GM23338 (cell line): ENCODE measurements around the gene ZNF230. TPM values are rescaled to one million over a fixed set of nuclear protein-coding genes. Genes with fewer than 3 reads are reported as not detected.

ENCODE experiments used
- ATAC-seq: fragments of 200-7000 bp; cut with Tn5 transposase; 3 replicates; pipeline ENCODE4 v1.9.1; 2020
- DNase-seq: peaks from one replicate; pipeline ENCODE4 v3.0.0-alpha.2; 2015; ENCODE audit warnings: low spot score
- H2AFZ ChIP-seq: fragments of 200-600 bp; sonication (generic); 2 replicates; pipeline ENCODE4 v1.8.0; 2016; ENCODE audit warnings: antibody characterized with exemption, mild to moderate bottlenecking, moderate library complexity
- H3F3A ChIP-seq: fragments of 200-600 bp; sonication (generic); replicated peaks from 2 replicates; pipeline ENCODE4 v1.8.0; 2017; ENCODE audit warnings: antibody characterized with exemption, mixed run types, low read depth
- H3K27ac ChIP-seq: fragments of 200-600 bp; sonication (generic); 2 replicates; pipeline ENCODE4 v1.6.1; 2016; ENCODE audit warnings: low read depth
- H3K27me3 ChIP-seq: fragments of 200-600 bp; sonication (generic); 2 replicates; pipeline ENCODE4 v1.8.0; 2016; ENCODE audit warnings: mild to moderate bottlenecking, mixed run types, moderate library complexity; ENCODE audit not compliant: insufficient read depth
- H3K36me3 ChIP-seq: fragments of 200-600 bp; sonication (generic); 2 replicates; pipeline ENCODE4 v1.8.0; 2016; ENCODE audit warnings: mild to moderate bottlenecking; ENCODE audit not compliant: insufficient read depth
- H3K4me1 ChIP-seq: fragments of 200-600 bp; sonication (generic); 2 replicates; pipeline ENCODE4 v1.8.0; 2016; ENCODE audit warnings: mild to moderate bottlenecking, moderate library complexity; ENCODE audit not compliant: insufficient read depth
- H3K4me2 ChIP-seq: fragments of 200-600 bp; sonication (generic); 2 replicates; pipeline ENCODE4 v1.7.1; 2017; ENCODE audit warnings: mixed run types
- H3K4me3 ChIP-seq: fragments of 200-600 bp; sonication (generic); 2 replicates; pipeline ENCODE4 v1.6.1; 2016; ENCODE audit warnings: mixed run types
- H3K79me2 ChIP-seq: fragments of 200-600 bp; sonication (generic); replicated peaks from 2 replicates; pipeline ENCODE4 v1.8.0; 2017; ENCODE audit warnings: mild to moderate bottlenecking; ENCODE audit not compliant: insufficient read depth
- H3K9me2 ChIP-seq: fragments of 200-600 bp; sonication (generic); 2 replicates; pipeline ENCODE4 v1.8.0; 2017; ENCODE audit not compliant: insufficient read depth
- H4K20me1 ChIP-seq: fragments of 200-600 bp; sonication (generic); replicated peaks from 2 replicates; pipeline ENCODE4 v1.8.0; 2017; ENCODE audit warnings: mild to moderate bottlenecking; ENCODE audit not compliant: insufficient read depth
- H3K27ac Mint-ChIP-seq: 2 replicates; pipeline ENCODE4 v1.8.0; 2020; ENCODE audit warnings: inconsistent platforms, mild to moderate bottlenecking, moderate library complexity, mixed read lengths
- H3K27me3 Mint-ChIP-seq: 3 replicates; pipeline ENCODE4 v1.8.0; 2022; ENCODE audit warnings: low read depth, mild to moderate bottlenecking, moderate library complexity, mixed read lengths, inconsistent platforms; ENCODE audit not compliant: insufficient read depth, poor library complexity
- H3K36me3 Mint-ChIP-seq: 3 replicates; pipeline ENCODE4 v1.8.0; 2021; ENCODE audit warnings: low read depth, mild to moderate bottlenecking, inconsistent platforms, moderate library complexity, mixed read lengths
- H3K4me1 Mint-ChIP-seq: 3 replicates; pipeline ENCODE4 v1.8.0; 2020; ENCODE audit warnings: mild to moderate bottlenecking, inconsistent platforms, mixed read lengths
- H3K4me3 Mint-ChIP-seq: 3 replicates; pipeline ENCODE4 v1.8.0; 2021; ENCODE audit warnings: moderate library complexity, mild to moderate bottlenecking, inconsistent platforms, mixed read lengths
- H3K9me3 Mint-ChIP-seq: 3 replicates; pipeline ENCODE4 v1.8.0; 2020; ENCODE audit warnings: moderate library complexity, mild to moderate bottlenecking, inconsistent platforms, mixed read lengths
- CREB1 ChIP-seq: fragments of 250-450 bp; sonication (Bioruptor Pico); IDR thresholded peaks from 2 replicates; pipeline ENCODE4 v1.5.0; 2020; ENCODE audit warnings: low read depth, mild to moderate bottlenecking, moderate library complexity
- EZH2 ChIP-seq: fragments of 200-600 bp; sonication (generic); IDR thresholded peaks from one replicate; pipeline ENCODE4 v1.8.0; 2017; ENCODE audit warnings: antibody characterized with exemption, mild to moderate bottlenecking, low read depth; ENCODE audit not compliant: unreplicated experiment
- EZH2phosphoT487 ChIP-seq: fragments of 200-600 bp; sonication (generic); IDR thresholded peaks from one replicate; pipeline ENCODE4 v1.8.1; 2018; ENCODE audit warnings: antibody characterized with exemption; ENCODE audit not compliant: unreplicated experiment
- JUNB ChIP-seq: IDR thresholded peaks from one replicate; pipeline ENCODE4 v1.6.1; 2016; ENCODE audit warnings: antibody characterized with exemption; ENCODE audit not compliant: unreplicated experiment
- NANOG ChIP-seq: IDR thresholded peaks from 2 replicates; pipeline ENCODE4 v1.6.1; 2016; ENCODE audit warnings: antibody characterized with exemption, borderline replicate concordance
- POLR2AphosphoS5 ChIP-seq: IDR thresholded peaks from 2 replicates; pipeline ENCODE4 v1.6.1; 2016; ENCODE audit warnings: antibody characterized with exemption, low read depth
- STAT1 ChIP-seq: IDR thresholded peaks from one replicate; pipeline ENCODE4 v1.6.1; 2016; ENCODE audit warnings: antibody characterized with exemption; ENCODE audit not compliant: unreplicated experiment
- ZNF114 ChIP-seq: fragments of 250-450 bp; sonication (Bioruptor Pico); IDR thresholded peaks from 2 replicates; pipeline ENCODE4 v1.5.0; 2020; ENCODE audit warnings: mild to moderate bottlenecking, moderate library complexity
- ZNF331 ChIP-seq: fragments of 250-450 bp; sonication (Bioruptor Pico); IDR thresholded peaks from 2 replicates; pipeline ENCODE4 v1.5.0; 2020; ENCODE audit warnings: low read depth, mild to moderate bottlenecking, moderate library complexity
- polyA plus RNA-seq: library from polyadenylated mRNA; unstranded; fragments of >200 nt; fragmentation: Nextera tagmentation; extraction: Ambion mirVana; gene quantifications from 2 replicates; pipeline ENCODE4 v1.2.1, GENCODE V29; 2016
- total RNA-seq: library from RNA; depleted of rRNA; stranded (reverse); fragments of >200 nt; shearing (Covaris generic); gene quantifications from 2 replicates; pipeline ENCODE4 v1.2.3, GENCODE V29; 2014
- TF ChIP-seq, protein P1 (sequence below): fragments of 250-450 bp; sonication (Bioruptor Pico); IDR thresholded peaks from 2 replicates; pipeline ENCODE4 v1.5.0; 2020; ENCODE audit warnings: mild to moderate bottlenecking, moderate library complexity
- TF ChIP-seq, protein P2 (sequence below): IDR thresholded peaks from 2 replicates; pipeline ENCODE4 v1.6.1; 2016; ENCODE audit warnings: antibody characterized with exemption
- TF ChIP-seq, protein P3 (sequence below), 2 experiments: fragments of 200-600 bp in 1 of 2; sonication (generic) in 1 of 2; conservative IDR thresholded peaks; 2 replicates each; pipeline versions ENCODE4 v1.5.1 to v1.6.1; 2016 to 2017; ENCODE audit warnings: antibody characterized with exemption in 2 of 2, low read depth in 2 of 2, mild to moderate bottlenecking in 2 of 2, moderate library complexity in 1 of 2
- TF ChIP-seq, protein P4 (sequence below): IDR thresholded peaks from one replicate; pipeline ENCODE4 v1.6.1; 2018; ENCODE audit warnings: antibody characterized with exemption; ENCODE audit not compliant: unreplicated experiment

ZNF230 gene
- total and polyA plus RNA-seq, 2 experiments from 2014 or later, result 1.8 to 2.2 TPM

DNA sequence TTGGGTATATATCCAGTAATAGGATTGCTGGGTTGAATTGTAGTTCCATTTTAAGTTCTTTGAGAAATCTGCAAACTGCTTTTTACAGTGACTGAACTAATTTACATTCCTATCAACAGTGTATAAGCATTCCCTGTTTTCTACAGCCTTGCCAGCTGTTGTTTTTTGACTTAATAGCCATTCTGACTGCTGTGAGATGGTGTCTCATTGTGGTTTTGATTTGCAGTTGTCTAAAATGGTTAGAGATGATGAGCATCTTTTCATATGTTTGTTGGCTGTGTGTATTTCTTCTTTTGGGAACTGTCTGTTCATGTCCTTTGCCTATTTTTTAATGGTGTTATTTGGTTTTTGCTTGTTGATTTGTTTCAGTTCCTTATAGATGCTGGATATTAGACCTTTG, 18.5 kb downstream of the ZNF230 start:
- H3K9me2 ChIP-seq, result 0 out of 2 replicates have a peak, but pooled peaks cover 6% of the 10 kb centered on the region
- H2AFZ ChIP-seq, result no peak overlapping the region
- no peaks in the 10 kb centered on the region for H3F3A ChIP-seq
- DNase-seq, result no peak
- H3K4me3 ChIP-seq, result no peak overlapping the region
- peaks cover 6% of the 10 kb centered on the region; the same call in 2 of the 3 replicates for H3K4me1 Mint-ChIP-seq
- H3K27me3 Mint-ChIP-seq, result peaks cover 10% of the 10 kb centered on the region
- no peak overlapping the region for H3K27ac ChIP-seq
- ATAC-seq, result no peak
- no peak overlapping the region for H3K27ac Mint-ChIP-seq
- no peaks in the 10 kb centered on the region; the same call in 2 of the 3 replicates for H3K36me3 Mint-ChIP-seq
- no peaks in the 10 kb centered on the region for H3K27me3 ChIP-seq
- no peaks in the 10 kb centered on the region for H3K4me1 ChIP-seq
- H3K9me3 Mint-ChIP-seq, result peaks cover 25% of the 10 kb centered on the region
- H4K20me1 ChIP-seq, result no peaks in the 10 kb centered on the region
- TF ChIP-seq, protein P1, sequence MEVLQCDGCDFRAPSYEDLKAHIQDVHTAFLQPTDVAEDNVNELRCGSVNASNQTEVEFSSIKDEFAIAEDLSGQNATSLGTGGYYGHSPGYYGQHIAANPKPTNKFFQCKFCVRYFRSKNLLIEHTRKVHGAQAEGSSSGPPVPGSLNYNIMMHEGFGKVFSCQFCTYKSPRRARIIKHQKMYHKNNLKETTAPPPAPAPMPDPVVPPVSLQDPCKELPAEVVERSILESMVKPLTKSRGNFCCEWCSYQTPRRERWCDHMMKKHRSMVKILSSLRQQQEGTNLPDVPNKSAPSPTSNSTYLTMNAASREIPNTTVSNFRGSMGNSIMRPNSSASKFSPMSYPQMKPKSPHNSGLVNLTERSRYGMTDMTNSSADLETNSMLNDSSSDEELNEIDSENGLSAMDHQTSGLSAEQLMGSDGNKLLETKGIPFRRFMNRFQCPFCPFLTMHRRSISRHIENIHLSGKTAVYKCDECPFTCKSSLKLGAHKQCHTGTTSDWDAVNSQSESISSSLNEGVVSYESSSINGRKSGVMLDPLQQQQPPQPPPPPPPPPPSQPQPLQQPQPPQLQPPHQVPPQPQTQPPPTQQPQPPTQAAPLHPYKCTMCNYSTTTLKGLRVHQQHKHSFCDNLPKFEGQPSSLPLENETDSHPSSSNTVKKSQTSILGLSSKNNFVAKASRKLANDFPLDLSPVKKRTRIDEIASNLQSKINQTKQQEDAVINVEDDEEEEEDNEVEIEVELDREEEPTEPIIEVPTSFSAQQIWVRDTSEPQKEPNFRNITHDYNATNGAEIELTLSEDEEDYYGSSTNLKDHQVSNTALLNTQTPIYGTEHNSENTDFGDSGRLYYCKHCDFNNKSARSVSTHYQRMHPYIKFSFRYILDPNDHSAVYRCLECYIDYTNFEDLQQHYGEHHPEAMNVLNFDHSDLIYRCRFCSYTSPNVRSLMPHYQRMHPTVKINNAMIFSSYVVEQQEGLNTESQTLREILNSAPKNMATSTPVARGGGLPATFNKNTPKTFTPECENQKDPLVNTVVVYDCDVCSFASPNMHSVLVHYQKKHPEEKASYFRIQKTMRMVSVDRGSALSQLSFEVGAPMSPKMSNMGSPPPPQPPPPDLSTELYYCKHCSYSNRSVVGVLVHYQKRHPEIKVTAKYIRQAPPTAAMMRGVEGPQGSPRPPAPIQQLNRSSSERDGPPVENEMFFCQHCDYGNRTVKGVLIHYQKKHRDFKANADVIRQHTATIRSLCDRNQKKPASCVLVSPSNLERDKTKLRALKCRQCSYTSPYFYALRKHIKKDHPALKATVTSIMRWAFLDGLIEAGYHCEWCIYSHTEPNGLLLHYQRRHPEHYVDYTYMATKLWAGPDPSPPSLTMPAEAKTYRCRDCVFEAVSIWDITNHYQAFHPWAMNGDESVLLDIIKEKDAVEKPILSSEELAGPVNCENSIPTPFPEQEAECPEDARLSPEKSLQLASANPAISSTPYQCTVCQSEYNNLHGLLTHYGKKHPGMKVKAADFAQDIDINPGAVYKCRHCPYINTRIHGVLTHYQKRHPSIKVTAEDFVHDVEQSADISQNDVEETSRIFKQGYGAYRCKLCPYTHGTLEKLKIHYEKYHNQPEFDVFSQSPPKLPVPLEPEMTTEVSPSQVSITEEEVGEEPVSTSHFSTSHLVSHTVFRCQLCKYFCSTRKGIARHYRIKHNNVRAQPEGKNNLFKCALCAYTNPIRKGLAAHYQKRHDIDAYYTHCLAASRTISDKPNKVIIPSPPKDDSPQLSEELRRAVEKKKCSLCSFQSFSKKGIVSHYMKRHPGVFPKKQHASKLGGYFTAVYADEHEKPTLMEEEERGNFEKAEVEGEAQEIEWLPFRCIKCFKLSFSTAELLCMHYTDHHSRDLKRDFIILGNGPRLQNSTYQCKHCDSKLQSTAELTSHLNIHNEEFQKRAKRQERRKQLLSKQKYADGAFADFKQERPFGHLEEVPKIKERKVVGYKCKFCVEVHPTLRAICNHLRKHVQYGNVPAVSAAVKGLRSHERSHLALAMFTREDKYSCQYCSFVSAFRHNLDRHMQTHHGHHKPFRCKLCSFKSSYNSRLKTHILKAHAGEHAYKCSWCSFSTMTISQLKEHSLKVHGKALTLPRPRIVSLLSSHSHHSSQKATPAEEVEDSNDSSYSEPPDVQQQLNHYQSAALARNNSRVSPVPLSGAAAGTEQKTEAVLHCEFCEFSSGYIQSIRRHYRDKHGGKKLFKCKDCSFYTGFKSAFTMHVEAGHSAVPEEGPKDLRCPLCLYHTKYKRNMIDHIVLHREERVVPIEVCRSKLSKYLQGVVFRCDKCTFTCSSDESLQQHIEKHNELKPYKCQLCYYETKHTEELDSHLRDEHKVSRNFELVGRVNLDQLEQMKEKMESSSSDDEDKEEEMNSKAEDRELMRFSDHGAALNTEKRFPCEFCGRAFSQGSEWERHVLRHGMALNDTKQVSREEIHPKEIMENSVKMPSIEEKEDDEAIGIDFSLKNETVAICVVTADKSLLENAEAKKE, result no peak
- TF ChIP-seq ZNF114 (CRISPR knock-in tag), result no peak
- no peak for TF ChIP-seq STAT1
- TF ChIP-seq, protein P2, sequence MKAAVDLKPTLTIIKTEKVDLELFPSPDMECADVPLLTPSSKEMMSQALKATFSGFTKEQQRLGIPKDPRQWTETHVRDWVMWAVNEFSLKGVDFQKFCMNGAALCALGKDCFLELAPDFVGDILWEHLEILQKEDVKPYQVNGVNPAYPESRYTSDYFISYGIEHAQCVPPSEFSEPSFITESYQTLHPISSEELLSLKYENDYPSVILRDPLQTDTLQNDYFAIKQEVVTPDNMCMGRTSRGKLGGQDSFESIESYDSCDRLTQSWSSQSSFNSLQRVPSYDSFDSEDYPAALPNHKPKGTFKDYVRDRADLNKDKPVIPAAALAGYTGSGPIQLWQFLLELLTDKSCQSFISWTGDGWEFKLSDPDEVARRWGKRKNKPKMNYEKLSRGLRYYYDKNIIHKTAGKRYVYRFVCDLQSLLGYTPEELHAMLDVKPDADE, result no peak
- TF ChIP-seq EZH2, result no peak
- no peak for TF ChIP-seq POLR2AphosphoS5
- TF ChIP-seq, protein P3, sequence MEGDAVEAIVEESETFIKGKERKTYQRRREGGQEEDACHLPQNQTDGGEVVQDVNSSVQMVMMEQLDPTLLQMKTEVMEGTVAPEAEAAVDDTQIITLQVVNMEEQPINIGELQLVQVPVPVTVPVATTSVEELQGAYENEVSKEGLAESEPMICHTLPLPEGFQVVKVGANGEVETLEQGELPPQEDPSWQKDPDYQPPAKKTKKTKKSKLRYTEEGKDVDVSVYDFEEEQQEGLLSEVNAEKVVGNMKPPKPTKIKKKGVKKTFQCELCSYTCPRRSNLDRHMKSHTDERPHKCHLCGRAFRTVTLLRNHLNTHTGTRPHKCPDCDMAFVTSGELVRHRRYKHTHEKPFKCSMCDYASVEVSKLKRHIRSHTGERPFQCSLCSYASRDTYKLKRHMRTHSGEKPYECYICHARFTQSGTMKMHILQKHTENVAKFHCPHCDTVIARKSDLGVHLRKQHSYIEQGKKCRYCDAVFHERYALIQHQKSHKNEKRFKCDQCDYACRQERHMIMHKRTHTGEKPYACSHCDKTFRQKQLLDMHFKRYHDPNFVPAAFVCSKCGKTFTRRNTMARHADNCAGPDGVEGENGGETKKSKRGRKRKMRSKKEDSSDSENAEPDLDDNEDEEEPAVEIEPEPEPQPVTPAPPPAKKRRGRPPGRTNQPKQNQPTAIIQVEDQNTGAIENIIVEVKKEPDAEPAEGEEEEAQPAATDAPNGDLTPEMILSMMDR (conservative IDR thresholded peaks at IDR 0.05; ENCODE audit: low read depth in 2 of 2), result no peak
- TF ChIP-seq, protein P4, sequence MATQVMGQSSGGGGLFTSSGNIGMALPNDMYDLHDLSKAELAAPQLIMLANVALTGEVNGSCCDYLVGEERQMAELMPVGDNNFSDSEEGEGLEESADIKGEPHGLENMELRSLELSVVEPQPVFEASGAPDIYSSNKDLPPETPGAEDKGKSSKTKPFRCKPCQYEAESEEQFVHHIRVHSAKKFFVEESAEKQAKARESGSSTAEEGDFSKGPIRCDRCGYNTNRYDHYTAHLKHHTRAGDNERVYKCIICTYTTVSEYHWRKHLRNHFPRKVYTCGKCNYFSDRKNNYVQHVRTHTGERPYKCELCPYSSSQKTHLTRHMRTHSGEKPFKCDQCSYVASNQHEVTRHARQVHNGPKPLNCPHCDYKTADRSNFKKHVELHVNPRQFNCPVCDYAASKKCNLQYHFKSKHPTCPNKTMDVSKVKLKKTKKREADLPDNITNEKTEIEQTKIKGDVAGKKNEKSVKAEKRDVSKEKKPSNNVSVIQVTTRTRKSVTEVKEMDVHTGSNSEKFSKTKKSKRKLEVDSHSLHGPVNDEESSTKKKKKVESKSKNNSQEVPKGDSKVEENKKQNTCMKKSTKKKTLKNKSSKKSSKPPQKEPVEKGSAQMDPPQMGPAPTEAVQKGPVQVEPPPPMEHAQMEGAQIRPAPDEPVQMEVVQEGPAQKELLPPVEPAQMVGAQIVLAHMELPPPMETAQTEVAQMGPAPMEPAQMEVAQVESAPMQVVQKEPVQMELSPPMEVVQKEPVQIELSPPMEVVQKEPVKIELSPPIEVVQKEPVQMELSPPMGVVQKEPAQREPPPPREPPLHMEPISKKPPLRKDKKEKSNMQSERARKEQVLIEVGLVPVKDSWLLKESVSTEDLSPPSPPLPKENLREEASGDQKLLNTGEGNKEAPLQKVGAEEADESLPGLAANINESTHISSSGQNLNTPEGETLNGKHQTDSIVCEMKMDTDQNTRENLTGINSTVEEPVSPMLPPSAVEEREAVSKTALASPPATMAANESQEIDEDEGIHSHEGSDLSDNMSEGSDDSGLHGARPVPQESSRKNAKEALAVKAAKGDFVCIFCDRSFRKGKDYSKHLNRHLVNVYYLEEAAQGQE, result no peak
- no peak for TF ChIP-seq EZH2phosphoT487
- no peak for TF ChIP-seq NANOG
- TF ChIP-seq CREB1 (CRISPR knock-in tag), result no peak
- TF ChIP-seq JUNB, result no peak
- no peak for TF ChIP-seq ZNF331 (CRISPR knock-in tag)
- no peak overlapping the region for H3K4me3 Mint-ChIP-seq
- no peak overlapping the region for H3K4me2 ChIP-seq
- no peaks in the 10 kb centered on the region for H3K36me3 ChIP-seq
- peaks cover 6% of the 10 kb centered on the region; the same call in 1 of the 2 replicates for H3K79me2 ChIP-seq
